Measurements from ENCODE around the gene GRIA3.
A peak's percentile ranks its signal among the peaks of the same experiment; 100 is the strongest.
"Not testable (repeated sequence)": the region's sequence is repeated elsewhere in the genome, so short reads cannot be mapped to it uniquely, and the experiment has no call there.

GRIA3 gene

DNA sequence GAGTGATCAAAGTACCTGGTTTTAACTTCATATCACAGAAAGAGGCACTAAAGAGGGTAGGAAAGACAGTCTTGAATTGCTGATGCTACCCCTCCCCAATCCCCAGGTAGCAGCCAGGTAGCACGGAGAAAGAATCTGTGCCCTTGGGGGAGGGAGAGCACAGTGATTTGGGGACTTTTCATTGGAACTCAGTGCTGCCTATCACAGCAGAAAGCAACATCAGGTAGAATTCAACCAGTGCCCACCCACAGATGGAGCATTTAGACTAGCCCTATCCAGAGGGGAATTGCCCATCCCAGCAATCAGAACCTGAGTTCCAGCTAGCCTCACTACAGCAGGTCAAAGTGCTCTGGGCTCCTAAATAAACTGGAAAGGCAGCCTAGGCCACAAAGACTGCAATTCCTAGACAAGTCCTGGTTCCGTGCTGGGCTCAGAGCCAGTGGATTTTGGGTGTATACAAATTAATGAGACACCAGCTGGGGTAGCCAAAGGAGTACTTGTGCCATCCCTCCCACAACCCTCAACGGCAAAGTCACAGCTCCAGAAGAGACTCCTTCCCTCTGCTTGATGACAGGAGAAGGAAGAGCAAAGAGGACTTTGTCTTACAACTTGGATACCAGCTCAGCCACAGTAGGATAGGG is 320.7 kb downstream of the GRIA3 start:
- in situ Hi-C loops (cut with HindIII; ENCODE audit: low pct_unique_long_range_greater_than_20kb, low sequenced_read_pairs), result no loop called here
- DNase-seq (ENCODE audit: low read depth in 1 of 2, low spot score in 1 of 2), result peak in 1 of 2 experiments; percentile 0
- no peak for TF ChIP-seq JUND (IDR thresholded peaks at IDR 0.05; ENCODE audit: low read depth)

GRCh38 chrX:123513585-123514278 is 329.7 kb downstream of the GRIA3 start:
- no peak for DNase-seq (ENCODE audit: low read depth in 1 of 2, low spot score in 1 of 2)
- in situ Hi-C loops (cut with HindIII; ENCODE audit: low pct_unique_long_range_greater_than_20kb, low sequenced_read_pairs), result no loop called here
- TF ChIP-seq JUND (IDR thresholded peaks at IDR 0.05; ENCODE audit: low read depth), result no peak

- in situ Hi-C loops (cut with HindIII; ENCODE audit: low pct_unique_long_range_greater_than_20kb, low sequenced_read_pairs); DNase-seq (ENCODE audit: low read depth in 1 of 2, low spot score in 1 of 2): not testable (repeated sequence)
Observed at GRCh38 chrX:123514279-123514640, 330.2 kb downstream of the GRIA3 start.

DNA sequence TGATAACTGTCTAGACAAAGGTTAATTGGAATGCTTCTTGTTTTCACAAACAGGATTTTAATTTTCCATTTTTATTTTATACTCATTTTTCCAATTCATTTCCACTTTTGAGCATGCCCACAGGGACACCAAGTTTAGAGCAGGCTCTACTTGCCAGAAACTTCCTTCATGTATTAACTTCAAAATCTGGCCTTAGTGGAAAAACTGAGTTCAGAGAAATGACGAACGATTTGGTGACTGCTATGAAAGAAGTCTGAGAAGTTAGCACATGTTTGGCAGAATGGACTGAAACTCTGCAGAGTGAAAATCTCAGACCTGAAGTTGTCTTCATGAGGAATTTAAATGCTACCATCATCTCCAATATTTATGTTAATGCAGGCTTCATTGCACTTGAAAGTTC is 334.7 kb downstream of the GRIA3 start:
- in situ Hi-C loops (cut with HindIII; ENCODE audit: low pct_unique_long_range_greater_than_20kb, low sequenced_read_pairs), result no loop called here
- no peak for TF ChIP-seq JUND (IDR thresholded peaks at IDR 0.05; ENCODE audit: low read depth)
- DNase-seq (ENCODE audit: low read depth in 1 of 2, low spot score in 1 of 2), result no peak

DNA sequence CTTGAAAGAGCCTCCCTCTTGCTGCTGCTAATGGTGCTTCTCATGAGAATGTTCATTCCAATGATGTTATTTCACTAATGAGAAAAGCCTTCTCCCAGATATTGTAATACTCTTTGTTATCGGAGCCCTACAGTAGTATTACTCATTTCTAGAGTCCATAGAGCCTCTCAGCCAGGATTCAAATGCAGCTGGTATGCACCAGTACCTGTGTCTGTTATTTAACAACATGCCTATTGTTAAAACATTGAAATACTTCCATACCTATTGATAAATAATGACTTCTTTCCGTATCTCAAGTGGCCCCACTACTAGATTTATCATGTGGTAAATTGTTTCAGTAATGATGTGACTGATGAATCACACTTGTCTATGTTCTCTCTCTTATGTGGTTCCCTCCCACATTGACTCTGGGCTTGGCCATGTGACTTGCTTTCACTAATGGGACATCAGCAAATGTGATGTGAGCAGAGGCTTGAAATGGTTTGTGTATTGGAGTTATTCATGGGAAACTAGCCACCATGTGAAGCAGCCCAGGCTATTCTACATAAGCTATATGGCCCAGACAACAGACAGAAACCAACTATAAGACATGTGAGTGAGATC is 341.1 kb downstream of the GRIA3 start:
- no peak for TF ChIP-seq JUND (IDR thresholded peaks at IDR 0.05; ENCODE audit: low read depth)
- in situ Hi-C loops (cut with HindIII; ENCODE audit: low pct_unique_long_range_greater_than_20kb, low sequenced_read_pairs), result no loop called here
- DNase-seq (ENCODE audit: low read depth in 1 of 2, low spot score in 1 of 2), result no peak

DNA sequence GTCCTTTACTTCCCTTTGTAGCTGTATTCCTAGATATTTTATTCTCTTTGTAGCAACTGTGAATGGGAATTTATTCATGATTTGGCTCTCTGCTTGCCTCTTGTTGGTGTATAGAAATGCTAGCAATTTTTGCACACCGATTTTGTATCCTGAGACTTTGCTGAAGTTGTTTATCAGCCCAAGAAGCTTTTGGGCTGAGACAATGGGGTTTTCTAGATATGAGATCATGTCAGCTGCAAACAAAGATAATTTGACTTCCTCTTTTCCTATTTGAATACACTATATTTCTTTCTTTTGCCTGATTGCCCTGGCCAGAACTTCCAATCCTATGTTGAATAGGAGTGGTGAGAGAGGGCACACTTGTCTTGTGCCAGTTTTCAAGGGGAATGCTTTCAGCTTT is 346.6 kb downstream of the GRIA3 start:
- DNase-seq (ENCODE audit: low read depth in 1 of 2, low spot score in 1 of 2); in situ Hi-C loops (cut with HindIII; ENCODE audit: low pct_unique_long_range_greater_than_20kb, low sequenced_read_pairs): not testable (repeated sequence)

Measured in T47D (cell line).